Astrocyte of the spinal cord (primary cell): ENCODE data around the gene SNRPA.
"Not testable (repeated sequence)": the region's sequence is repeated elsewhere in the genome, so short reads cannot be mapped to it uniquely, and the experiment has no call there.

Experiments used
- DNase-seq: peaks from one replicate; pipeline ENCODE4 v3.0.0; 2011; ENCODE audit warnings: low read depth, low spot score
- H3K4me3 ChIP-seq: 2 replicates; pipeline ENCODE4 v1.5.1; 2011; ENCODE audit warnings: low read depth, mild to moderate bottlenecking, low read length, moderate library complexity
- CTCF ChIP-seq: IDR thresholded peaks from 2 replicates; pipeline ENCODE4 v1.5.1; 2012; ENCODE audit warnings: low read depth, mild to moderate bottlenecking, low read length, inconsistent platforms
- in situ Hi-C: cut with HindIII; loops from 2 replicates; pipeline ENCODE4 v1.10.0; 2017; ENCODE audit warnings: low sequenced_read_pairs

Gene SNRPA

GRCh38 chr19:40768869-40769268 is 17.9 kb downstream of the SNRPA start:
- no peak overlapping the region for H3K4me3 ChIP-seq

GRCh38 chr19:40771101-40771862 is 20.3 kb downstream of the SNRPA start:
- in situ Hi-C loops, DNase-seq: not testable (repeated sequence)

More at GRCh38 chr19:40768869-40769268, 17.9 kb downstream of the SNRPA start:
- in situ Hi-C loops, result no loop called here
- no peak for DNase-seq
- TF ChIP-seq CTCF, result no peak

GRCh38 chr19:40774916-40775631 is 24.1 kb downstream of the SNRPA start, which contains the start of gene MIA:
Gene MIA, plus strand, starts transcription at chr19:40775521. Its CDS starts 22 bp downstream, at chr19:40775543.
- no peak for TF ChIP-seq CTCF
- DNase-seq, result no peak
- in situ Hi-C loops, result no loop called here
- H3K4me3 ChIP-seq, result no peak within 1 kb of the TSS

More at GRCh38 chr19:40771101-40771862, 20.3 kb downstream of the SNRPA start:
- H3K4me3 ChIP-seq, result not testable (repeated sequence)

- in situ Hi-C loops, result no loop called here
- no peak for DNase-seq
- no peak for TF ChIP-seq CTCF
- no peak overlapping the region for H3K4me3 ChIP-seq
These were observed 24.6 kb downstream of the SNRPA start for GRCh38 chr19:40775632-40776022.

- no peak for DNase-seq
- TF ChIP-seq CTCF, result no peak
- in situ Hi-C loops, result no loop called here
- H3K4me3 ChIP-seq, result no peak overlapping the region
These were observed 25.4 kb downstream of the SNRPA start for GRCh38 chr19:40776364-40776763.

- in situ Hi-C loops, result no loop called here
- peak; percentile 95 for DNase-seq
- peak overlapping the region; percentile 56 for H3K4me3 ChIP-seq
- TF ChIP-seq CTCF, result no peak
These were observed 26.1 kb downstream of the SNRPA start for GRCh38 chr19:40776932-40777644.
